ENCODE results near the gene KCNIP1. TPM values are rescaled to one million over a fixed set of nuclear protein-coding genes. Genes with fewer than 3 reads are reported as not detected.

The KCNIP1 gene
- total RNA-seq, 1 experiment from 2014 or later, result not detected

- Histone ChIP-seq H3K9me2 (replicated peaks; ENCODE audit: low read length) (no peaks in the 10 kb centered on the region), H3K27me3 (ENCODE audit: low read length) (peaks cover 30% of the 10 kb centered on the region), H3K79me2 (ENCODE audit: low read length) (no peaks in the 10 kb centered on the region), H3K27ac (ENCODE audit: low read length) (no peak overlapping the region), H3K4me1 (ENCODE audit: insufficient read depth, low read length) (no peaks in the 10 kb centered on the region), H3K4me2 (ENCODE audit: low read length) (no peak overlapping the region), H3K36me3 (ENCODE audit: low read depth, low read length) (no peaks in the 10 kb centered on the region), H3K4me3 (ENCODE audit: low read length) (no peak overlapping the region), H2AFZ (ENCODE audit: low read length) (no peak overlapping the region), H3K9me3 (ENCODE audit: low read length) (no peaks in the 10 kb centered on the region), H3K9ac (ENCODE audit: low read length) (no peak overlapping the region), H3F3A (ENCODE audit: low read length, unreplicated experiment) (no peaks in the 10 kb centered on the region), H4K20me1 (ENCODE audit: low read length) (no peaks in the 10 kb centered on the region)
- ChIA-PET POLR2A (ENCODE audit: unreplicated experiment) (no interaction called here), CTCF (no interaction called here)
- DNase-seq (no peak), ATAC-seq (no peak)
- intact Hi-C loops (cut with micrococcal nuclease), result no loop called here
- TF ChIP-seq EZH2 (IDR thresholded peaks at IDR 0.05; ENCODE audit: low read length, unreplicated experiment), result no peak
- TF ChIP-seq EZH2phosphoT487 (IDR thresholded peaks at IDR 0.05; ENCODE audit: borderline replicate concordance, low read length), result no peak
- TF ChIP-seq, protein P1, sequence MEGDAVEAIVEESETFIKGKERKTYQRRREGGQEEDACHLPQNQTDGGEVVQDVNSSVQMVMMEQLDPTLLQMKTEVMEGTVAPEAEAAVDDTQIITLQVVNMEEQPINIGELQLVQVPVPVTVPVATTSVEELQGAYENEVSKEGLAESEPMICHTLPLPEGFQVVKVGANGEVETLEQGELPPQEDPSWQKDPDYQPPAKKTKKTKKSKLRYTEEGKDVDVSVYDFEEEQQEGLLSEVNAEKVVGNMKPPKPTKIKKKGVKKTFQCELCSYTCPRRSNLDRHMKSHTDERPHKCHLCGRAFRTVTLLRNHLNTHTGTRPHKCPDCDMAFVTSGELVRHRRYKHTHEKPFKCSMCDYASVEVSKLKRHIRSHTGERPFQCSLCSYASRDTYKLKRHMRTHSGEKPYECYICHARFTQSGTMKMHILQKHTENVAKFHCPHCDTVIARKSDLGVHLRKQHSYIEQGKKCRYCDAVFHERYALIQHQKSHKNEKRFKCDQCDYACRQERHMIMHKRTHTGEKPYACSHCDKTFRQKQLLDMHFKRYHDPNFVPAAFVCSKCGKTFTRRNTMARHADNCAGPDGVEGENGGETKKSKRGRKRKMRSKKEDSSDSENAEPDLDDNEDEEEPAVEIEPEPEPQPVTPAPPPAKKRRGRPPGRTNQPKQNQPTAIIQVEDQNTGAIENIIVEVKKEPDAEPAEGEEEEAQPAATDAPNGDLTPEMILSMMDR (conservative IDR thresholded peaks at IDR 0.05; ENCODE audit: low read depth, low read length), result no peak
- BruUV-seq (replicated peaks), result no TSS peak
Observed at GRCh38 chr5:170655920-170656319, 152.1 kb downstream of the KCNIP1 start.

DNA sequence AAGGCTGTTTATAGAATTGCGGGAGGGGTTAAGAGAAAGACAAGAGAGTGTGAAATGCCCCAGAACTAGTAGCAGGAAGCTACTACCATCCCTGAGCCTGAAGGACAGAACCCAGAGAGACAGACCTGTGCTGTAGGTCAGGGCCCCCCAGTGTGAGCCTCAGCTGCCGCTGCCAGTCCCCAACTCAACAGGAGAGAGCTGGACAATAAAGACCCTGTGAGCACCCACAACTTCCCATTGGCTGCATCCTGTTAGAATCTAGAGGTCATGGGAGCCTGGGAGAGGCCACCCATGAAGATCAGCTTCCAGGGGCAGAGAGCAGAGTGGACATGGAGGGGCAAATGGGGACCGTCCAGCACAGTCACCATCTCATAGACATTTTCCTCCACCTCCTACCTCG lies 152.5 kb downstream of the KCNIP1 start:
- DNase-seq (no peak), ATAC-seq (no peak)
- no TSS peak for BruUV-seq (replicated peaks)
- no peaks in the 10 kb centered on the region for H3K9me2 ChIP-seq (replicated peaks; ENCODE audit: low read length)
- TF ChIP-seq EZH2 (IDR thresholded peaks at IDR 0.05; ENCODE audit: low read length, unreplicated experiment) (no peak), EZH2phosphoT487 (IDR thresholded peaks at IDR 0.05; ENCODE audit: borderline replicate concordance, low read length) (no peak)
- TF ChIP-seq, protein P1 (conservative IDR thresholded peaks at IDR 0.05; ENCODE audit: low read depth, low read length), result no peak
- H3K9ac ChIP-seq (ENCODE audit: low read length), result no peak overlapping the region
- no peak overlapping the region for H3K4me3 ChIP-seq (ENCODE audit: low read length)
- H3K79me2 ChIP-seq (ENCODE audit: low read length), result no peaks in the 10 kb centered on the region
- POLR2A ChIA-PET (ENCODE audit: unreplicated experiment), result no interaction called here
- H4K20me1 ChIP-seq (ENCODE audit: low read length), result no peaks in the 10 kb centered on the region
- no peaks in the 10 kb centered on the region for H3K4me1 ChIP-seq (ENCODE audit: insufficient read depth, low read length)
- H2AFZ ChIP-seq (ENCODE audit: low read length), result no peak overlapping the region
- H3F3A ChIP-seq (ENCODE audit: low read length, unreplicated experiment), result no peaks in the 10 kb centered on the region
- H3K4me2 ChIP-seq (ENCODE audit: low read length), result no peak overlapping the region
- no peaks in the 10 kb centered on the region for H3K9me3 ChIP-seq (ENCODE audit: low read length)
- CTCF ChIA-PET, result no interaction called here
- no peaks in the 10 kb centered on the region for H3K36me3 ChIP-seq (ENCODE audit: low read depth, low read length)
- intact Hi-C loops (cut with micrococcal nuclease), result no loop called here
- peaks cover 30% of the 10 kb centered on the region for H3K27me3 ChIP-seq (ENCODE audit: low read length)
- no peak overlapping the region for H3K27ac ChIP-seq (ENCODE audit: low read length)

GRCh38 chr5:170660531-170660930 lies 156.7 kb downstream of the KCNIP1 start:
- H3K27ac ChIP-seq (ENCODE audit: low read length), result no peak overlapping the region
- no peak for TF ChIP-seq EZH2phosphoT487 (IDR thresholded peaks at IDR 0.05; ENCODE audit: borderline replicate concordance, low read length)
- TF ChIP-seq, protein P1 (conservative IDR thresholded peaks at IDR 0.05; ENCODE audit: low read depth, low read length), result no peak
- TF ChIP-seq EZH2 (IDR thresholded peaks at IDR 0.05; ENCODE audit: low read length, unreplicated experiment), result no peak
- H3K9me3 ChIP-seq (ENCODE audit: low read length), result no peaks in the 10 kb centered on the region
- no peak for ATAC-seq
- intact Hi-C loops (cut with micrococcal nuclease), result no loop called here
- no peaks in the 10 kb centered on the region for H3F3A ChIP-seq (ENCODE audit: low read length, unreplicated experiment)
- no peak overlapping the region for H3K4me3 ChIP-seq (ENCODE audit: low read length)
- no peaks in the 10 kb centered on the region for H4K20me1 ChIP-seq (ENCODE audit: low read length)
- ChIA-PET POLR2A (ENCODE audit: unreplicated experiment) (no interaction called here), CTCF (no interaction called here)
- H3K4me1 ChIP-seq (ENCODE audit: insufficient read depth, low read length), result no peaks in the 10 kb centered on the region
- H3K9me2 ChIP-seq (replicated peaks; ENCODE audit: low read length), result no peaks in the 10 kb centered on the region
- no peaks in the 10 kb centered on the region for H3K79me2 ChIP-seq (ENCODE audit: low read length)
- no peak for DNase-seq
- H2AFZ ChIP-seq (ENCODE audit: low read length), result no peak overlapping the region
- H3K36me3 ChIP-seq (ENCODE audit: low read depth, low read length), result no peaks in the 10 kb centered on the region
- no peak overlapping the region for H3K4me2 ChIP-seq (ENCODE audit: low read length)
- H3K9ac ChIP-seq (ENCODE audit: low read length), result no peak overlapping the region
- H3K27me3 ChIP-seq (ENCODE audit: low read length), result peaks cover 29% of the 10 kb centered on the region
- no TSS peak for BruUV-seq (replicated peaks)

Data from PC-3 (cell line).